ENCODE results near the gene CALN1.

The CALN1 gene

DNA sequence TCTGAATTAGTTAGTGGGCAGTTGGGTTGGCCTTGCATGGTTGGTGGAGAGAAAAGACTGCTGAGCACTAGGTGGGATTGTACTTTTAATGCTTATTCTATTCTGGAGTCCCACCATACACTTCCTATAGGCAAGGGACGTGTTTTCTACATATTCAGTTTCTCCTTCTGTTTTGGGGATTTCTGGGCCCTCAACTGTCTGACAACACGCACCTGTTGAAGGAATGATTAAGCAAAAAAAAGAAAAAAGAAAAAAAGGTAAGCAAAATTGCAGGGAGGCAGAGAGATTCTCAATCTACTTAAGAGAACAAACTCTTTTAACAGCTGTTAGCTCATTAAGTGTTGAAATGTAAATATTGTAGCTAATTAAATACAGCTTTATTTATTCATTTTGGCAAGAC is 541.3 kb downstream of the CALN1 start:
- H3K9me3 ChIP-seq (ENCODE audit: control insufficient read depth, low read length), result peaks cover 6% of the 10 kb centered on the region
- H3K4ac ChIP-seq (ENCODE audit: low read depth in 1 of 2, low read length in 2 of 2), result no peak overlapping the region
- H3K79me1 ChIP-seq (replicated peaks; ENCODE audit: low read length, poor library complexity, severe bottlenecking), result no peaks in the 10 kb centered on the region
- no peak overlapping the region for H2AK5ac ChIP-seq (ENCODE audit: low read length, severe bottlenecking)
- 29% methylated on average over 1 of the region's 2 CpGs for WGBS
- H3K14ac ChIP-seq (ENCODE audit: low read length in 2 of 2), result no peak overlapping the region
- no peak overlapping the region for H3K4me2 ChIP-seq (ENCODE audit: low read length, poor library complexity, severe bottlenecking)
- H3K4me3 ChIP-seq (ENCODE audit: insufficient read depth in 1 of 2, low read depth in 1 of 2, low read length in 2 of 2), result no peak overlapping the region
- H3K27me3 ChIP-seq (ENCODE audit: control insufficient read depth in 1 of 2, insufficient read depth in 1 of 2, low read length in 2 of 2), result no peaks in the 10 kb centered on the region
- H3K18ac ChIP-seq (ENCODE audit: low read depth in 1 of 2, low read length in 2 of 2), result no peak overlapping the region
- no peak overlapping the region for H2BK120ac ChIP-seq (ENCODE audit: low read depth, low read length)
- no peaks in the 10 kb centered on the region for H3K4me1 ChIP-seq (ENCODE audit: control insufficient read depth, insufficient read depth, low read depth, low read length)
- no peak overlapping the region for H2AFZ ChIP-seq (ENCODE audit: low read depth, low read length)
- no peak overlapping the region for H3K9ac ChIP-seq (ENCODE audit: low read length)
- H3K23ac ChIP-seq (ENCODE audit: low read length in 2 of 2), result no peak overlapping the region
- H2BK15ac ChIP-seq (ENCODE audit: low read depth, poor library complexity, severe bottlenecking), result no peak overlapping the region
- DNase-seq, result no peak
- no peak overlapping the region for H2BK5ac ChIP-seq (ENCODE audit: low read depth, low read length, poor library complexity, severe bottlenecking)
- H3K27ac ChIP-seq (ENCODE audit: low read length, poor library complexity, severe bottlenecking), result no peak overlapping the region
- H3K36me3 ChIP-seq (ENCODE audit: control insufficient read depth in 1 of 2, insufficient read depth in 2 of 2, low read depth in 1 of 2, low read length in 2 of 2), result no peaks in the 10 kb centered on the region
- H4K8ac ChIP-seq (ENCODE audit: low read length), result no peak overlapping the region
- no peak overlapping the region for H4K91ac ChIP-seq (ENCODE audit: low read length)
- no peak overlapping the region for H2BK12ac ChIP-seq (ENCODE audit: low read length in 2 of 2)

DNA sequence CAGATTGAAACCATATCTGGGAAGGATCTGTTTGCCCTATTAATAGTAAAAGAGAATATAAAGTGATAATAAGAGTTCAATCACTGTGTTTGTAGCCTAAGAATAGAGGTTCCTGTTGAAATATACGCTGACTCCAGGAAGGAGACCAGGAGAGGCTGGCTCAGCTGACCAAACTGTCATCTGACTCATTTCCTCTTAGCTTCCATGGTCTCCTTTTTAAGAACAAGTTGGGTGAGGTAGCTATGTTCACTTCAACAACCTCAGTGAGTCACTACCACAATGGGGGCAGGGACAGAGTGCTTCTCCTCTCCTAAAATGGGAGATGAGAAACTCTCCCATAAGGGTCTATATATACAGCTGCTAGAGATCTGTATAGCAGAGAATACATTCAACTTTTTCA is 543.3 kb downstream of the CALN1 start:
- no peak overlapping the region for H3K18ac ChIP-seq (ENCODE audit: low read depth in 1 of 2, low read length in 2 of 2)
- no peaks in the 10 kb centered on the region for H3K4me1 ChIP-seq (ENCODE audit: control insufficient read depth, insufficient read depth, low read depth, low read length)
- H3K23ac ChIP-seq (ENCODE audit: low read length in 2 of 2), result no peak overlapping the region
- H3K4me3 ChIP-seq (ENCODE audit: insufficient read depth in 1 of 2, low read depth in 1 of 2, low read length in 2 of 2), result no peak overlapping the region
- no peaks in the 10 kb centered on the region for H3K79me1 ChIP-seq (replicated peaks; ENCODE audit: low read length, poor library complexity, severe bottlenecking)
- H4K8ac ChIP-seq (ENCODE audit: low read length), result no peak overlapping the region
- H3K4ac ChIP-seq (ENCODE audit: low read depth in 1 of 2, low read length in 2 of 2), result no peak overlapping the region
- WGBS, result 0% methylated on average over 1 of the region's 1 CpG
- H2BK12ac ChIP-seq (ENCODE audit: low read length in 2 of 2), result no peak overlapping the region
- H3K27ac ChIP-seq (ENCODE audit: low read length, poor library complexity, severe bottlenecking), result no peak overlapping the region
- peak overlapping the region; percentile 12 for H3K9ac ChIP-seq (ENCODE audit: low read length)
- H3K14ac ChIP-seq (ENCODE audit: low read length in 2 of 2), result no peak overlapping the region
- no peak overlapping the region for H2BK5ac ChIP-seq (ENCODE audit: low read depth, low read length, poor library complexity, severe bottlenecking)
- no peak overlapping the region for H4K91ac ChIP-seq (ENCODE audit: low read length)
- H3K36me3 ChIP-seq (ENCODE audit: control insufficient read depth in 1 of 2, insufficient read depth in 2 of 2, low read depth in 1 of 2, low read length in 2 of 2), result no peaks in the 10 kb centered on the region
- no peak overlapping the region for H2AFZ ChIP-seq (ENCODE audit: low read depth, low read length)
- H2AK5ac ChIP-seq (ENCODE audit: low read length, severe bottlenecking), result no peak overlapping the region
- H2BK15ac ChIP-seq (ENCODE audit: low read depth, poor library complexity, severe bottlenecking), result no peak overlapping the region
- peaks cover 4% of the 10 kb centered on the region for H3K9me3 ChIP-seq (ENCODE audit: control insufficient read depth, low read length)
- H3K27me3 ChIP-seq (ENCODE audit: control insufficient read depth in 1 of 2, insufficient read depth in 1 of 2, low read length in 2 of 2), result no peaks in the 10 kb centered on the region
- no peak overlapping the region for H3K4me2 ChIP-seq (ENCODE audit: low read length, poor library complexity, severe bottlenecking)
- no peak for DNase-seq
- H2BK120ac ChIP-seq (ENCODE audit: low read depth, low read length), result no peak overlapping the region

GRCh38 chr7:71867626-71868025 is 544.5 kb downstream of the CALN1 start:
- H3K4me1 ChIP-seq (ENCODE audit: control insufficient read depth, insufficient read depth, low read depth, low read length), result no peaks in the 10 kb centered on the region
- H3K18ac ChIP-seq (ENCODE audit: low read depth in 1 of 2, low read length in 2 of 2), result no peak overlapping the region
- H3K79me1 ChIP-seq (replicated peaks; ENCODE audit: low read length, poor library complexity, severe bottlenecking), result no peaks in the 10 kb centered on the region
- no peak overlapping the region for H3K4ac ChIP-seq (ENCODE audit: low read depth in 1 of 2, low read length in 2 of 2)
- no peak overlapping the region for H2BK120ac ChIP-seq (ENCODE audit: low read depth, low read length)
- H3K9me3 ChIP-seq (ENCODE audit: control insufficient read depth, low read length), result peaks cover 4% of the 10 kb centered on the region
- no peak for DNase-seq
- no peak overlapping the region for H3K4me2 ChIP-seq (ENCODE audit: low read length, poor library complexity, severe bottlenecking)
- no peak overlapping the region for H2AFZ ChIP-seq (ENCODE audit: low read depth, low read length)
- H3K9ac ChIP-seq (ENCODE audit: low read length), result no peak overlapping the region
- H2BK5ac ChIP-seq (ENCODE audit: low read depth, low read length, poor library complexity, severe bottlenecking), result no peak overlapping the region
- H3K4me3 ChIP-seq (ENCODE audit: insufficient read depth in 1 of 2, low read depth in 1 of 2, low read length in 2 of 2), result no peak overlapping the region
- H4K91ac ChIP-seq (ENCODE audit: low read length), result no peak overlapping the region
- H2BK12ac ChIP-seq (ENCODE audit: low read length in 2 of 2), result no peak overlapping the region
- no peak overlapping the region for H2BK15ac ChIP-seq (ENCODE audit: low read depth, poor library complexity, severe bottlenecking)
- H4K8ac ChIP-seq (ENCODE audit: low read length), result no peak overlapping the region
- H3K36me3 ChIP-seq (ENCODE audit: control insufficient read depth in 1 of 2, insufficient read depth in 2 of 2, low read depth in 1 of 2, low read length in 2 of 2), result no peaks in the 10 kb centered on the region
- H3K27ac ChIP-seq (ENCODE audit: low read length, poor library complexity, severe bottlenecking), result no peak overlapping the region
- 73% methylated on average over 5 of the region's 8 CpGs for WGBS
- no peaks in the 10 kb centered on the region for H3K27me3 ChIP-seq (ENCODE audit: control insufficient read depth in 1 of 2, insufficient read depth in 1 of 2, low read length in 2 of 2)
- H3K14ac ChIP-seq (ENCODE audit: low read length in 2 of 2), result no peak overlapping the region
- H2AK5ac ChIP-seq (ENCODE audit: low read length, severe bottlenecking), result no peak overlapping the region
- no peak overlapping the region for H3K23ac ChIP-seq (ENCODE audit: low read length in 2 of 2)

GRCh38 chr7:71865172-71865571 is 547.0 kb downstream of the CALN1 start:
- Histone ChIP-seq H3K36me3 (ENCODE audit: control insufficient read depth in 1 of 2, insufficient read depth in 2 of 2, low read depth in 1 of 2, low read length in 2 of 2) (no peaks in the 10 kb centered on the region), H2BK15ac (ENCODE audit: low read depth, poor library complexity, severe bottlenecking) (no peak overlapping the region), H2BK120ac (ENCODE audit: low read depth, low read length) (no peak overlapping the region), H3K79me1 (replicated peaks; ENCODE audit: low read length, poor library complexity, severe bottlenecking) (no peaks in the 10 kb centered on the region), H2AFZ (ENCODE audit: low read depth, low read length) (no peak overlapping the region), H3K27me3 (ENCODE audit: control insufficient read depth in 1 of 2, insufficient read depth in 1 of 2, low read length in 2 of 2) (no peaks in the 10 kb centered on the region), H3K4me2 (ENCODE audit: low read length, poor library complexity, severe bottlenecking) (no peak overlapping the region), H3K4me1 (ENCODE audit: control insufficient read depth, insufficient read depth, low read depth, low read length) (no peaks in the 10 kb centered on the region), H2BK5ac (ENCODE audit: low read depth, low read length, poor library complexity, severe bottlenecking) (no peak overlapping the region), H3K23ac (ENCODE audit: low read length in 2 of 2) (no peak overlapping the region), H3K4ac (ENCODE audit: low read depth in 1 of 2, low read length in 2 of 2) (no peak overlapping the region), H3K27ac (ENCODE audit: low read length, poor library complexity, severe bottlenecking) (no peak overlapping the region), H3K9me3 (ENCODE audit: control insufficient read depth, low read length) (peaks cover 4% of the 10 kb centered on the region), H2BK12ac (ENCODE audit: low read length in 2 of 2) (no peak overlapping the region), H3K9ac (ENCODE audit: low read length) (no peak overlapping the region), H4K8ac (ENCODE audit: low read length) (no peak overlapping the region), H3K4me3 (ENCODE audit: insufficient read depth in 1 of 2, low read depth in 1 of 2, low read length in 2 of 2) (no peak overlapping the region), H3K18ac (ENCODE audit: low read depth in 1 of 2, low read length in 2 of 2) (no peak overlapping the region), H3K14ac (ENCODE audit: low read length in 2 of 2) (no peak overlapping the region), H4K91ac (ENCODE audit: low read length) (no peak overlapping the region), H2AK5ac (ENCODE audit: low read length, severe bottlenecking) (no peak overlapping the region)
- DNase-seq, result no peak
- 79% methylated on average over 5 of the region's 6 CpGs for WGBS
